Fibroblast of pulmonary artery (primary cell): ENCODE results near the gene GSE1.

Source experiments
- DNase-seq: peaks from one replicate; pipeline ENCODE4 v3.0.0-alpha.2; 2010; ENCODE audit warnings: low read depth
- H3K4me3 ChIP-seq: replicated peaks from 2 replicates; pipeline ENCODE4 v1.5.1; 2011; ENCODE audit warnings: low read depth, mild to moderate bottlenecking, control low read depth, low read length, moderate library complexity
- TF ChIP-seq, protein P1 (sequence below): IDR thresholded peaks from 2 replicates; pipeline ENCODE4 v1.5.1; 2011; ENCODE audit warnings: mild to moderate bottlenecking, control low read depth, low read length, inconsistent platforms; ENCODE audit errors: missing control alignments

Gene GSE1

DNA sequence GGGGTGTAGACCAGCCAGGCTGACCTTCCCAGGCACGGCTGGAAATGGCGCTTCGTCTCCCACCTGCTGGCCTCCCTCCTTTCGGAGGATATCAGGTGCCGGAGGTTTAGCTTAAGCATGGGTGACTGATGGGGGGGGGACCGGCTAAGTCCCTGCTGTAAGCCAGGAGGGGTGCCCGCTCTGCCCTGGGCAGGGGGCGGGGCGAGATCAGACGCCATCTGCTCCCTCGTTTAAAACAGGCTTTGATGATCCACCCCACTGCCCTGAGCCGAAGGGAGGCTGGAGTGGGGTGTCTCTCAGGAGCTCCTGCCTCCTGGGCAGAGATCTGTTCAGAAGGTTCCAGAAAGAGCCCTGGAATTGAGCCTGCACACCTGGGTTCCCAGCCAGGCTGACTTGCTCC is 111.8 kb downstream of the GSE1 start:
- TF ChIP-seq, protein P1, sequence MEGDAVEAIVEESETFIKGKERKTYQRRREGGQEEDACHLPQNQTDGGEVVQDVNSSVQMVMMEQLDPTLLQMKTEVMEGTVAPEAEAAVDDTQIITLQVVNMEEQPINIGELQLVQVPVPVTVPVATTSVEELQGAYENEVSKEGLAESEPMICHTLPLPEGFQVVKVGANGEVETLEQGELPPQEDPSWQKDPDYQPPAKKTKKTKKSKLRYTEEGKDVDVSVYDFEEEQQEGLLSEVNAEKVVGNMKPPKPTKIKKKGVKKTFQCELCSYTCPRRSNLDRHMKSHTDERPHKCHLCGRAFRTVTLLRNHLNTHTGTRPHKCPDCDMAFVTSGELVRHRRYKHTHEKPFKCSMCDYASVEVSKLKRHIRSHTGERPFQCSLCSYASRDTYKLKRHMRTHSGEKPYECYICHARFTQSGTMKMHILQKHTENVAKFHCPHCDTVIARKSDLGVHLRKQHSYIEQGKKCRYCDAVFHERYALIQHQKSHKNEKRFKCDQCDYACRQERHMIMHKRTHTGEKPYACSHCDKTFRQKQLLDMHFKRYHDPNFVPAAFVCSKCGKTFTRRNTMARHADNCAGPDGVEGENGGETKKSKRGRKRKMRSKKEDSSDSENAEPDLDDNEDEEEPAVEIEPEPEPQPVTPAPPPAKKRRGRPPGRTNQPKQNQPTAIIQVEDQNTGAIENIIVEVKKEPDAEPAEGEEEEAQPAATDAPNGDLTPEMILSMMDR, result no peak
- DNase-seq, result no peak
- H3K4me3 ChIP-seq, result no peak overlapping the region
